Esophagus muscularis mucosa (tissue), 4 donors: ENCODE results near the gene EYA2.

ENCODE experiments used
- EP300 ChIP-seq: sonication (generic); formaldehyde crosslinking; IDR thresholded peaks from one replicate; pipeline ENCODE4 v1.6.1; 2017; ENCODE audit warnings: antibody characterized with exemption
- POLR2A ChIP-seq: fragments of 450-650 bp; IDR thresholded peaks from one replicate; pipeline ENCODE4 v1.6.1; 2017; ENCODE audit warnings: antibody characterized with exemption, moderate library complexity, mild to moderate bottlenecking, low read depth
- POLR2AphosphoS5 ChIP-seq, 2 donors: sonication (generic); formaldehyde crosslinking; IDR thresholded peaks; one replicate each; pipeline ENCODE4 v1.6.1; 2017; ENCODE audit warnings: antibody characterized with exemption in 2 of 2
- TF ChIP-seq, protein P1 (sequence below), 3 experiments: fragments of 200-600 bp in 2 of 3; fragments of 450-650 bp in 1 of 3; sonication (generic) in 2 of 3; IDR thresholded peaks; one replicate each; pipeline ENCODE4 v1.5.1; 2017 to 2019; ENCODE audit warnings: antibody characterized with exemption in 3 of 3, mild to moderate bottlenecking in 2 of 3, moderate library complexity in 1 of 3

DNA sequence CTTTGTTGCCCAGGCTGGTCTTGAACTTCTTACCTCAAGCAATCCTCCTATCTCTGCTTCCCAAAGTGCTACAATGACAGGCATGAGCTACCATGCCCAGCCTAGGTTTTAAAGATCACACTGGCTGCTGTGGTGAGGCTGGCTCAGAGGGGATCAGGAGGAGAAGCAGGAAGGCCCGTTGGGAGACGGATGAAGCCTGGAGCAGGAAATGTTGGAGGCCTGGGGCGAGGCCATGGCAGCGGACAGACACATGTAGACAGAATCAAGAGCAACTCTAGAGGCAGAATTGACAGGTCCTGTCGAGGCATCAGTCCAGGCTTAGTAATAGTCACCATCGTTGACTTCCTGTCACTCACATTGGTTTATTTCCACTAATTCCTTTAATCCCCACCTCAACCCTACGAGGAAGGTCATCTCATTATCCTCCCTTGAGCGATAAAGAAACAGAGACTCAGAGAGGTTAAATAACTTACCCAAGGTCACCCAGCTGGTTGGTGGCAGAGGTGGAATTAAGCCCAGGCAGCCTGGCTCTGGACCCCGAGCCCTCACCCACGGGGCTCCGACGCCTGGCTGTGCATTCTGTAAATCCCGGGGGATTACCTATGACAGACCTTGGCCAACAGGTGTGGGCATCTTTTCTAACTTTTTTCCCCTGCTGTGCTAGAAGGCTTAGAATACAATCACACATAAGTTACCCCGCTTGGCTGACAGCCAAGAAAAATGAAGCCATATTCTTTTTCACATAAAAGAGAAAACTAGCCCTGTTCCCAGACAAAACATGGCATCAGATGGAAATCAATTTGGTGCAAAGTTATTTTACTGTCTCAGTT is 113.4 kb downstream of the EYA2 start:
- TF ChIP-seq, protein P1, sequence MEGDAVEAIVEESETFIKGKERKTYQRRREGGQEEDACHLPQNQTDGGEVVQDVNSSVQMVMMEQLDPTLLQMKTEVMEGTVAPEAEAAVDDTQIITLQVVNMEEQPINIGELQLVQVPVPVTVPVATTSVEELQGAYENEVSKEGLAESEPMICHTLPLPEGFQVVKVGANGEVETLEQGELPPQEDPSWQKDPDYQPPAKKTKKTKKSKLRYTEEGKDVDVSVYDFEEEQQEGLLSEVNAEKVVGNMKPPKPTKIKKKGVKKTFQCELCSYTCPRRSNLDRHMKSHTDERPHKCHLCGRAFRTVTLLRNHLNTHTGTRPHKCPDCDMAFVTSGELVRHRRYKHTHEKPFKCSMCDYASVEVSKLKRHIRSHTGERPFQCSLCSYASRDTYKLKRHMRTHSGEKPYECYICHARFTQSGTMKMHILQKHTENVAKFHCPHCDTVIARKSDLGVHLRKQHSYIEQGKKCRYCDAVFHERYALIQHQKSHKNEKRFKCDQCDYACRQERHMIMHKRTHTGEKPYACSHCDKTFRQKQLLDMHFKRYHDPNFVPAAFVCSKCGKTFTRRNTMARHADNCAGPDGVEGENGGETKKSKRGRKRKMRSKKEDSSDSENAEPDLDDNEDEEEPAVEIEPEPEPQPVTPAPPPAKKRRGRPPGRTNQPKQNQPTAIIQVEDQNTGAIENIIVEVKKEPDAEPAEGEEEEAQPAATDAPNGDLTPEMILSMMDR (IDR thresholded peaks at IDR 0.05), result no peak
- TF ChIP-seq POLR2A (no peak), EP300 (no peak), POLR2AphosphoS5 (IDR thresholded peaks at IDR 0.05) (no peak)
